Left lobe of liver (tissue), 2 donors: ENCODE measurements around the gene KRT9. TPM values are rescaled to one million over a fixed set of nuclear protein-coding genes. Genes with fewer than 3 reads are reported as not detected.
"Not testable (repeated sequence)": the region's sequence is repeated elsewhere in the genome, so short reads cannot be mapped to it uniquely, and the experiment has no call there.

ENCODE experiments used
- ATAC-seq: fragments of 200-7000 bp; cut with Tn5 transposase; one replicate; pipeline ENCODE4 v1.9.1; 2020; ENCODE audit warnings: mild to moderate bottlenecking, moderate library complexity
- DNase-seq: peaks from one replicate; pipeline ENCODE4 v3.0.0-alpha.2; 2020; ENCODE audit warnings: low spot score
- total RNA-seq: library from RNA; stranded (reverse); gene quantifications from one replicate; pipeline ENCODE4 v1.2.1, GENCODE V29; 2021
- donor health status: DM: no; HTN: no; CAD: no; lungs with moderate emphysema.
- donor health status: DM: no; HTN: yes; CAD: no.

The KRT9 gene
- total RNA-seq, 1 donor from 2014 or later = not detected

DNA sequence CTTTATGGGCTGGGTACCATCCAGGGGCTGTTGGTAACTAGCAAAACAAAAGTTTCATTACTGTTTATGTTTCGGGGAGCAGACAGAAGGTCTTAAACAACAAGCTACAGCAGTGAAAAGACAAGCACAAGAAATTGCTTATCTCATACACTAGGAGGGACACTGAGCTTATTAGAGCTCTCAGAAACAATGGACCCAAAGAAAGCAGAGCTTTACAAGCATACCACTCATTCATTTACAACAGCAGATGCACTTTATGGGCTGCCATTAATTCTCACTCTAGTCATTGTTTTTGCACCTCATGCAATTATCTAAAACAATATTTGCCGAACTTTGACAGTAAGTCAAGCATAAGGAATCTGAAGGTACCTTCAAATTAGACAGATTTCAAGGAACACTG lies 30.7 kb upstream of the KRT9 start:
- DNase-seq (no peak), ATAC-seq (no peak)

DNA sequence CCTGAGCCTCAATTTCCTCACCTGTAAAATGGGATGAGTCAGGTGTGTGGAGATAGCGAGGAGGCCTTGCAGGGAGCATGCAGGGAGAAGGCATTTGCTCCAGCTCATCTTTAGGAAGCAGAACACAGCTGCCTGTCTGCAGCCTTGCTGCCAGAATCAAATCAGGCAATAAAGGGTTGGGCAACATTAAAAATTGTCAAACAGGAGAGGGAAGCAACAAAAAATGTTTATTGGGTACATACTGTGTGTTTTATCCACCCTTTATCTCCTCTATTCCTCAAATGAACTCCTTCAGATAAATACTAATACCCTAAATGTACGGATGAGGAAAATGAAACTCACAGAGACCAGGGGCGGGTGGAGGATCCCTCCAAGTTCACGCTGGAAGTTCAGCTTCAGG lies 28.5 kb upstream of the KRT9 start:
- ATAC-seq = no peak
- DNase-seq = no peak

DNA sequence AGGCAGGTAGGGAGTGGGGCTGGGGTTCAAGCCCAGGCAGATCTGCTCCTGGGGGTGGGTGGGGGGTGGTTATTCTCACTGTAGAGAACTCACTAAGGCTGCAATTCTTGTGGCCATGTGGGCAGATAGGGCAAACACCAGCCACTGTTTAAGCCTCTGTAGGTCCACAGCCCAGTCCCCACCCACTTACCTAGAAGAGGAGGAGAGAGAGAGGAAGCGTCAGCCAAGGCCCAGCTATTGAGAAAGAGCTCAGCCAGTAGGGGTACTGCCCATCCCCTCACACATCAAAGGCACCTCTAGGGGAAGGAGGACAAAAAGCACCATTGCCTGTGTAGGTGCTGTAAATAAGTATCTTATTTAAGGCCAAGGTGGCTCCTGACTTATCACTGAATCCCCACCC lies 27.8 kb upstream of the KRT9 start:
- DNase-seq (no peak), ATAC-seq (no peak)

DNA sequence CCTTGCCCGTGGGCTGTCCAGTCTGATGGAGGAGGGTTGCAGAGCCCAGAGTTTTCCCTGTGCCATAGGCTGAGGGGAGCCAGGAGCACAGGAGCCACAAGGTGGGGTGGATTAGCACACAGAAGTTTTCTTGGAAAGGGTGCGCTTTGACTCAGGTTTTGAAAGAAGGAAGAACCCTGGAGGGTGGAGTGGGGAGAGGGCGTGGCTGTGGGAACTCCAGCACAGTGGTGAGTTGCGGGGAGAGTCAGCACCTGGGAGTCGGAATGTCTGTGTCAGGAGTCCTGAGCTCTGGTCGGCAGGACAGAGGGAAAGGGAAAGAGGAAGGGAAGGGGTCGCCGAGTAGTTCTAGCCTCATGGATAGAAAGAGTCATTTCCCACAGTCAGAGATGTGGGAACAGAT lies 23.7 kb upstream of the KRT9 start:
- no peak for DNase-seq
- ATAC-seq = no peak

DNA sequence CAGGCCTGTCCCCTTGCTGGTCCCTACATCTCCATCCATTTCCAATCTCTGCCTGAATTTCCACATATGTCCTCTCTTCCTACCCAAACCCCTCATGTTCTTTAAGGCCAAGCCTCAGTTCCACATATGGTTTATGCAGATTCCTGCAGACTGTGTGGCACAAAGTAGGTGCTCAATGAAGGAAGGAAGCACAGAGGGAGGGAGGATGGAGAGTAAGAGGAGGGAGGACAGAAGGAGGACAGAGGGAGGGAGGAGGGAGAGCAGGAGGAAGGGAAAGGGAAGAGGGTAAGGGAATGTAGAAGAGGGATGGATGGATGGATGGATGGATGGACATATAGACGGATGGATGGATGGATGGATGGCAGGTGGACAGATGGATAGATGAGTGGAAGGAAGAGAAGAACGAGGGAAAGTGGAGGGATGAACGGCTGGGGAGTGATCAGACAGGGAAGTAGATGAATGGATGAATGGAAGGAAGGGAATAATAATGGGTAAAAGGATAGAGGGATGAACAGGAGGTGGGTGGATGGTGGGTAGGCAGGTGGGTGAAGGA lies 22.6 kb upstream of the KRT9 start:
- ATAC-seq = no peak
- DNase-seq = no peak

DNA sequence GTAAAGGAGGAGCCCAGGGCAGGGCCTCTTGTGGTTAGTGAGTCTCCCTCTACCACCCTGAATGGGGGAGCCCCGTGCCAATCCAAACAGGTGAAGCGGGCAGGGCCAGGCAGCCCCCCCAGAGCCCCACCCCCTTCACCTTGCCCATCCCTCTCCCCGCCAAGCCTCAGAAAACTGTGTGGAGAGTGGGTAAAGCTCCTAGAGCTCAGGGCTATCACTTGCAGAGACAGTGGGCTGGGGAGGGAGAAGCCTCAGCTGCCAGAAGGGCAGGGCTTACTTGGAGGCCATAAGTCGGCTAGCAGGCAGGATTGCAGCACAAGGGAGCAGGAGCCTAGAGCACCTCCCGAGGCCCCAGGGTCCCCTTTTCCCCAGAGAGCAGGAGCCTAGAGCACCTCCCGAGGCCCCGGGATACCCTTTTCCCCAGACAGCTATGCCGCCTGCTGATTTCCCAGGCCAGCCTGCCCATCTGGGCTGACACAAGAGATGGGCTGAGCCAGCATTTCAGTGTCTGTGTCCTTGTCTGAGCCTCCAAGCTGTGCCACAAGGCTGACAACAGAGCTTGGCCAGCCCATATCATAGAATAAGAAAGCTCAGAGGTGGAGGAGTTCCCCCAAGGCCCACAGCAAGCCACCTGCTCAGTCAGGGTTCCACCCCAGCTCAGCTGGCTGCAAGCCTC lies 21.6 kb upstream of the KRT9 start:
- no peak for DNase-seq
- ATAC-seq = no peak

DNA sequence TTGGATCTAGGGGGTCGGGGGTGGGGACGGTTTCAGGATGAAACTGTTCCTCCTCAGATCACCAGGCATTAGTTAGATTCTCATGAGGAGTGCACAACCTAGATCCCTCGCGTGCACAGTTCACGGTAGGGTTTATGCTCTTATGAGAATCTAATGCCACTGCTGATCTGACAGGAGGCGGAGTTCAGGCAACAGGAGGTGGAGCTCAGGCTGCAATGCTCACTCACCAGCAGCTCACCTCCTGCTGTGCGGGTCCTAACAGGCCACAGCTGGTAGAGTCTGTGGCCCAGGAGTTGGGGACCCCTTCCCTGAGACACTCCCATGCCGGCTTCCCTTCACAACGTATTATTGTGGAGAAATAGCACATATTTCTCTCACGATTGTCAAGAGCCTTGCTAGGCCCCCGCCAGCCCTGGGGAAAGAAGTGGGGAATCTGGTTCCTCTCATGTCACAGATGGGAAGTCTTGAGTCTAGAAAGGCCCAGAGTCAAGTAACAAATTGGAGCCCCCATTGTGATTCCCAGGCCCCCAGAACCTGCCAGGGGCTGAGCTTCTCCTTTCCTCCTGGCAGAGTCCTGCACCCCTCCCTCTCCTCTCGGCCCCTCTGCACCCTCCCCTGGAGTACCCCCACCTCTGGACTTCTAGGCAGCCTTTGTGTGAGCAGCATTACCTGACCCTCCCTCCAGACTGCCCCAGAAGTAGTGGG lies 20.9 kb upstream of the KRT9 start:
- ATAC-seq = no peak
- no peak for DNase-seq

DNA sequence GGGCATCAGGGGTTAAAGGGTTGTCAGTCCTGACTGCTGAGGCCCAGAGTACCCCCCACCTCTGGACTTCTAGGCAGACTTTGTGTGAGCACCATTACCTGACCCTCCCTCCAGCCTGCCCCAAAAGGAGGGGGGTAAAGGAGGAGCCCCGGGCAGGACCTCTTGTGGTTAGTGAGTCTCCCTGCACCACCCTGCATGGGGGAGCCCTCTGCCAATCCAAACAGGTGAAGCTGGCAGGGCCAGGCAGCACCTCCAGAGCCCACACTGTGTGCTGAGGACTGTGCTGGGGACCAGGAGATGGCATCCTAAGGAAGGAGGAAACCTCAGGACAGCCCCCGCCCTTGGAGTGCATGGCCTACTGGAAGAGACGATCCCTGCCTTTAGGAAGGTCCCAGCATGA lies 17.4 kb upstream of the KRT9 start:
- ATAC-seq = no peak
- no peak for DNase-seq

DNA sequence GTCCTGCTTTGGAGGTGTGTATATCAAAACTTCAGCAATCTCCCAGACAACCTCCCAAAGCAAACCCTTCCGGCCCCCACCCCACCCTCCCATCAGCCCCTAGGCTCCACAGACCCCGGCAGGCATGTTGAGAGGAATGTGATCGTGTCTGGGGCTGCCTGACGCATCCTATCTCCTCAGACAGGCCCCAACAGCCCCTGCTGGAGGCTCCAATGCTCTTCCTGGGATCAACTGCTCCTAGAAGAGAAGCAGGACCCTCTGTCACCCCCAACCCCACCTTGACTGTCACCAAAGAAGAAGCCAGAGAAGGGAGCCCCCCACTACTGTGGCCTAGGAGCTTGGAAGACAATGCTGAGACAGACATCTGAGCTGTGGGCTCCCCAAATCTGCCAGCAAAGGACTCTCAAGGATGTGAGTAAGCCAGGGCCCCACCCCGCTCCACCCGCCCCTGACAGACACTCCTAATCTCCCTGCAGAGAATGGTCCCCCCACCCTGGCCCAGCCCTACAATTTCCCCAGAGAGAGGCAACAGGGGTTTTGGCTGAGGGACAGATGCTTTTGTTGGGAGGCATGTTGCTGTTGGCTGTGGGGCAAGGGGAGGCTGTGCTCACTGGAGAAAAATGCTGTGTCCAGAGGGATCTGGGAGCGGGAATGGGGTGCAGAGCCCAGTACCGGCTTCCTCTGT lies 16.4 kb upstream of the KRT9 start:
- ATAC-seq = no peak
- DNase-seq = no peak

DNA sequence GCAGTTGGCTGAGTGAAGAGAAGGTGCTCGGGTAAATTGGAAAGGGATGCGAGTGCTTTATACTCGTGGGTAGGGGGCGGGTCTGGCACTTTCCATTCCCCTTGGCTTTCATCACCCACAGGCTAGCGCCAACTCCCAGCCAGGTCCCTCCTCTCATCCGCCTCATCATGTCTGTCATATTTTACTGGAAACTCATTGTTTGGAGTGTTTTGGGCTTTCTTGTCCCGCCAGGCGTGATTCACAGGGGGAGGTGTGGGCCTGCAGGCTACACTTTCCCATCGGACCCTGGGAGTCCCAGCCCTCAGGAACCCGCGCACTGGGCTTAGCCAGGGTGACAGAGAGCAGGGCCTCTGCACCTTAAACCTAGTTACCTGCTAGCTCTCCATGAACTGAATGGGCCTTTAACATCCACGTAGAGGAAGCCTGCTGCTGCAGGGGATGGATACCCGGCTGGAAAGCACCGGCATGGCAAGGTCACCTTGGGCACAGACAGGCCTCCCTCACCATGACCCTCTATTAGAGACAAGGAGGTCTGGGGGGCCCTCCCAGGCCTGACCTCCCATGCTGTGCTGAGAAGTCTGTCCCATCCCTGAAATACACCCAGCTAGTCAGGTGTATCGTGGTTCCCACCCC lies 15.1 kb upstream of the KRT9 start, which contains the start of gene KRT14:
Gene KRT14 (minus strand): TSS at position 33 of the 633 bp plus-strand sequence. CDS start 61 bp downstream, outside the sequence.
- no peak for ATAC-seq
- no peak for DNase-seq

DNA sequence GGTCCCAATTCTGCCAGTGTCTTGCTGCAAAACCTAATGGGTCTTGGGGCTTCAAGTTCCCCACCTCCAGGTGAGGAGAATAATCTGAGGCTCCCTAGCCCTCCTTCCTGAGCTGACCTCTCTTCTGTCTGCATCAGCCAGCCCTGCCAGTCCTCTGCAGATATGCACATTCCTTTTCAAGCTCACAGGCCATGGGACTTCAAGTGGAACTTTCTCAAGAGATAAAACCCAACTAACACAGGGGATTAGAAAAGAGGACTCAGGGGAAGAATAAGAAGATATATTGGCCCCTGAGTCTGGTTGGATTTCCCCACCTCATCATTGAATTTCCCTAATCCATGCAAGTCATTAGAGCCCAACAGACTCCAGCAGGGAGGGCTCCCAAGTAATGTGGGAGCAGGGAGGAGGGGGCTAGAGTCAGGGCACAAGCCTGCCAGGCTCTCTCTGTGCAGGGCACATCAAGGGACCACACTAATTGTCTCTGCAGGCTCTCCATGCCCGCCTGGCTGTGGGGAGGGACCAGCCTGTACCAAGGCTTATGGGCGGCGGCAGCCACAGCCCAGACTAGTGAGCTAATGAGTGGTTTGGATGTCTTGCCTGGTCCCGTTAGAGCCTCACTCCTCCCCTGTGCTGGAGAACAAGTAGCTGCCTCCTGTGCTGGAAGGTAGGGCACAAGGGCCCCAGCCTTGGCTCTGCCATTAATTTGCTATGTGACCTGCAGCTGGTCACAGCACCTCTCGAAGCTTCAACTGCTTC lies 13.6 kb upstream of the KRT9 start:
- DNase-seq = no peak
- no peak for ATAC-seq

DNA sequence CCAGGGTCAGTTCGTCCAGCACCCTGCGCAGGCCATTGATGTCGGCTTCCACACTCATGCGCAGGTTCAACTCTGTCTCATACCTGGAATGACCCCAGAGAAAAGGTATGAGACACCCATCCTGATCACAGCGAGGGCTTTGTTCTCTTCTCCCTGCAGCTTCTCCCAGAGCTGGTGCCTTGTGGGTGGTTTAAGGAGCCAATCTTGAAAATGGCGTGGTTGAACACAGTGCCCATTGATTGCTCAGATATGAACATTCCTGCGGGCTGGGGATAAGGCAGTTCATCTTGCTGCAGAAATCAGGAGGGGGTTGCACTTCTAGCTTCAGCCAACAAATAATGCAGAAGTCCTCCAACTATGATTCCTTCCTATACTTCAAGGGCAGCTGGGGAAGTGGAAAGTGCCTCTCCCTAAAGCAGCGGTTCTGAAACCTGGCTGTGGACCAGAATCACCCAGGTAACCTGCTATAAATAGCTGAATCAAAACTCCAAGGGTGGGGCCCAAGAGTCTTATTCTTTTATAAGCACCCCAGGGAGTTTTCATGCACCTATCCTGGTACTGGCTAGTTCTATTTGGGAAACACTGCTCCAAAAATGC lies 12.6 kb upstream of the KRT9 start:
- DNase-seq, ATAC-seq: not testable (repeated sequence)

DNA sequence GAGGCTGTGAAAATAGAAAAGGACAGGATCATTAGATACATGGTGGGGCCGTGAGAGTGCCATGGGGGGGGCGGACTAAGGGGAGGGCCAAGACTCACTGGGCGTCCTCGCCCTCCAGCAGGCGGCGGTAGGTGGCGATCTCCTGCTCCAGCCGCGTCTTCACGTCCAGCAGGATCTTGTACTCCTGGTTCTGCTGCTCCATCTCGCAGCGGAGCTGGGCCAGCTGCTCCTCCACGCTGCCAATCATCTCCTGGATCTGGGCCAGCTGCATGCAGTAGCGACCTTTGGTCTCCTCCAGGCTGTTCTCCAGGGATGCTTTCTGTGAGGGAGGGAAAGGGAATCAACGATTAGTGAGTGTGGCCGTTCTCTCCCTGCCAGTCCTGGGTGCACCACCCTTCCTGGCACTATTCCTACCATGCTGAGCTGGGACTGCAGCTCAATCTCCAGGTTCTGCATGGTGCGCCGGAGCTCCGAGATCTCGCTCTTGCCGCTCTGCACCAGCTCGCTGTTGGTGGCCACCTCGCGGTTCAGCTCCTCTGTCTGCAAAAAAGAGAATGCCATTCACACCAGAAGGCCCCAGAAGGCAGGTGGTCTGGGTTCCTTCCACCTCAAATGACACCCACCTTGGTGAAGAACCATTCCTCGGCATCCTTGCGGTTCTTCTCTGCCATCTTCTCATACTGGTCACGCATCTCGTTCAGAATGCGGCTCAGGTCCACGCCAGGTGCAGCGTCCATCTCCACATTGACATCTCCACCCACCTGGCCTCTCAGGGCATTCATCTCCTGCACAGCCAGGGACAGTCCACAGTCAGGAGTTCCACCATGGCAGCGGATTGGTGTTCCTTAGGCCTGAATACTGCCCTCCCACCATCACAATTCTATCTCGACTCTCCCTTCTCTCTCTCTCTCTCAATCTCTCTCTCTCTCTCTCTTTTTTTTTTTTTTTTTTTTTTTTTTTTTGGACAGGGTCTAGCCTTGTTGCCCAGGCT lies 11.6 kb upstream of the KRT9 start:
- DNase-seq (no peak), ATAC-seq (no peak)

DNA sequence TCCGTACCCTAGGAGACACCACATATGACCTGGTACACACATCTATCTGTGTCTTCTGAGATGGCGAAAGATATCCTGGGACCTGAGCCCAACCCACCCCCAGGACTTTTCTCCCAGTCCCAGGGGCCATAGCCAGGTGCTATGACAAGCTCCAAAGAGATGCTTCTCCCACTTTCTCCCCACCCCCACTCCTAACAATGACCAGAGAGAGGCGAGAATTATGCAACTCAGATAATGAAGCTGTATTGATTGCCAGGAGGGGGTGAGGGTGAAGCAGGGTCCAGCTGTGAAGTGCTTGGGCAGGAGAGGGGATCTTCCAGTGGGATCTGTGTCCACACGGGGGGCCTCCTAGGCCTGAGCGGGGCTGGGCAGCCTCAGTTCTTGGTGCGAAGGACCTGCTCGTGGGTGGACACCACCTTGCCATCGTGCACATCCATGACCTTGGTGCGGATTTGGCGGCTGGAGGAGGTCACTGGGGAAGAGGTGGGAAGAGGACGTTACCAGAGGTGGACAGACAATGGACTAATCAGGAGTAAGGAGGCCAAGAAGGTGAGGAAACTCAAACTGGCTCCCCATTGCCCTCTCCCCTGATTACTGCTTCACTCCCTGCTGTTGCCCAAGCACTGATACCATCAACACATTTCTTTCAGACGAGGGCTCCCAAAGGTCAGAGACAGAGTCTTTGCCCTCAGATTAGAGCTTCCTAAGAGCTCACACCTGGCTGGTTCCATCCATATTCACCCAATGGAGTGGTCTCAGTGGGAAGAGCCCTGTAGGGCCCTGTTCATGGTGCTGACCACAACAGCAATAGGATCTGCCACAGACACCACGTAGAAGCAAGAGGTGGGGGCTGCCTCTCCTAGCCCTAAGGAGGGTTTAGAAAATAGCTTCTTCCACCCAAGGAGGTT lies 10.5 kb upstream of the KRT9 start:
- ATAC-seq, DNase-seq: not testable (repeated sequence)

DNA sequence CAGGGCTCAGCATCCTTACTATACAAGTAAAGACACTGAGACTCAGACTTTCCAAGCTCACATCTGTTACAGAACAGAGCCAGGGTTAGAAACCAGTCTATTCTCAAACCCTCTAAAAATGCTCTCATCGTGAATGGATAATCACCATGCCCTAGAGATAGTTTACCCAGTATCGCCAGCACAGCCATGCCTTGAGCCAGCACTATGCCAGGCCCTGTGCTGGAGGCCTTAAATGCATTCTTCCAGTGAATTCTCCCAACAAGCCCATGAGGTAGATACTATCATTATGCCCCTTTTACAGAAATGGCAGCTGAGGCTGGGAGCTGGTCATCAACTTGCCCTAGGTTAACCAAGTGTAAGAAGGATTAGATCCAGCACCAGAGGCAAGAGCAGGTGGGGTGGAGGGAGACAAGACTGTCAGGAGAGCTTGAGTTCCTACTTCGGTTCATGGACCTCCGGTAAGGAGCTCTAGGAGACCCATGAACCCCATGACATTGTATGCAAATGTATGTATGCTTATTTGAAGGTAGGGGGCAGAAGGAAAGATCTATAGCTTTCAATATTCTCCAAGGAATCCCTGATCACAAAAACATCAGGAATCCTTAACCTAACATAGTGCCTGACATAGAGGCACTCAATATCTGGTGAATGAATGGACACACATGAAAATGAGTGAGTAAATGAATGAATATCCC lies 9.7 kb upstream of the KRT9 start:
- DNase-seq = no peak
- no peak for ATAC-seq

DNA sequence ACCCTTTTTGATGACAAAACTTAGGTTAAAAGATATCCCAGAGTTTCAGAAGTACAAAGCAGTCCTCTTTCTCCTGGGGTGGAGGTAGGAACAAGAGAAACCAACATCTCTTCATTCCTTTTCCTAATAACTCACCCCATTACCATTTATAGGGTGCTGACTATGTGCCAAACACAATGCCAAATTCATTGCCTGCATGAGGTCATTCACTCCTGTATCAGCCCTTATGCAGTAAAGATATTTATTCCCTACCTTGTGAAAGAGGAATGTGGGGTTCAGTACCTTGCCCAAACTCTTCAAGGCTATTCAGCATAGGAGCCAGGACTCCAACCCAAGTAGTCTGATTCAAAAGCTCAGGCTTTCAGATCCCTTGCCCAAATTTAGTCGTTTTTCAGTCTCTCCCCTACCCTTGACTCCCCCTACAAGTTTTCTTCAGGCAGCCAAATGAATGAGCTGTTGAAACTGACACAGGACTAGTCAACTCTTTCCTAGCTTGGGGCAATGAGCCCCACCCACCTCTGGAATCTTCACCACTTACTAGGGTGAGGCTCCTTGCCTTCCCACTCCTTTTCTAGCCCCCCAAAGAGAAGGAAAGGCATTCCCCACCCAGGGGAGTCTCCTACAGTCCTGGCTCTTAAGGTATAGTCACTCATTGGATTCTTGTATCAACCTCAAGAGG lies 9.0 kb upstream of the KRT9 start:
- DNase-seq (no peak), ATAC-seq (no peak)

DNA sequence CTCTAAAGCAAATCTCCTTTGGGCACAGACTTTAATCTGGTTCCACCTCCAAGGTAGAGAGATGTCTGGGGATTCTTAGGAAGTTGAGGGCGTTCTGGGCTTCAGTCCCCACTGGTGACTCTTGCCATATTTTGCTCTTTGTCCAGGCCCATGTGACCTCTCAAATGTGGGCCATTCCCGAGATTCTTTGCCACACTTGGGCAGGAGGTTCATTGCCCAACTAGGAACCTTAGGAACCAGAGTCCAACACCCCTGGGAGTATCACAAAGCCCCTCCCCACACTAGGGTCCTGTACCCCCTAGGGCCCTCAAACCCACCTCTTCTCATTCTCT lies 8.4 kb upstream of the KRT9 start:
- ATAC-seq (no peak), DNase-seq (no peak)
